Amniotic stem cell (primary cell): ENCODE data around the gene PLXNB3.
"Not testable (repeated sequence)": the region's sequence is repeated elsewhere in the genome, so short reads cannot be mapped to it uniquely, and the experiment has no call there.

Experiments
- DNase-seq: peaks from one replicate; lab custom pipeline; 2025; lab: John Stamatoyannopoulos, UW

The PLXNB3 gene

GRCh38 chrX:153763989-153764755 lies at the start of gene PLXNB3:
Gene PLXNB3, plus strand, starts transcription at chrX:153764249. Its CDS starts 1,287 bp downstream, at chrX:153765536.
- peak; percentile 60 for DNase-seq

- no peak for DNase-seq
Measured at GRCh38 chrX:153714256-153714655, 49.8 kb upstream of the PLXNB3 start.

- DNase-seq, result no peak
Measured at GRCh38 chrX:153717445-153717844, 46.6 kb upstream of the PLXNB3 start.

- no peak for DNase-seq
Measured at GRCh38 chrX:153719238-153719637, 44.8 kb upstream of the PLXNB3 start.

GRCh38 chrX:153719701-153720100 lies 44.3 kb upstream of the PLXNB3 start:
- DNase-seq, result no peak

- DNase-seq, result no peak
Measured at GRCh38 chrX:153722704-153723350, 41.2 kb upstream of the PLXNB3 start.

GRCh38 chrX:153723351-153724251 lies 40.4 kb upstream of the PLXNB3 start:
- no peak for DNase-seq

GRCh38 chrX:153724252-153725038 lies 39.6 kb upstream of the PLXNB3 start, which contains the start of the genes ABCD1 and BCAP31:
Gene ABCD1, plus strand, starts transcription at chrX:153724856. Its CDS starts 411 bp downstream, at chrX:153725267.
Gene BCAP31, minus strand, starts transcription at chrX:153724387. Its CDS starts 1,143 bp downstream, at chrX:153723244.
- peak; percentile 72 for DNase-seq

GRCh38 chrX:153725039-153725831 lies 38.8 kb upstream of the PLXNB3 start:
- no peak for DNase-seq

GRCh38 chrX:153725832-153726285 lies 38.2 kb upstream of the PLXNB3 start:
- no peak for DNase-seq

GRCh38 chrX:153726286-153727122 lies 37.5 kb upstream of the PLXNB3 start:
- no peak for DNase-seq

GRCh38 chrX:153727123-153727931 lies 36.7 kb upstream of the PLXNB3 start:
- DNase-seq, result no peak

- DNase-seq, result no peak
Measured at GRCh38 chrX:153728095-153728494, 36.0 kb upstream of the PLXNB3 start.

GRCh38 chrX:153728951-153729631 lies 35.0 kb upstream of the PLXNB3 start:
- no peak for DNase-seq

- not testable (repeated sequence) for DNase-seq
Measured at GRCh38 chrX:153730115-153730514, 33.9 kb upstream of the PLXNB3 start.

GRCh38 chrX:153731117-153731844 lies 32.8 kb upstream of the PLXNB3 start:
- no peak for DNase-seq

GRCh38 chrX:153731845-153732215 lies 32.2 kb upstream of the PLXNB3 start:
- no peak for DNase-seq
